ENCODE measurements around the gene FAM53B.

DNA sequence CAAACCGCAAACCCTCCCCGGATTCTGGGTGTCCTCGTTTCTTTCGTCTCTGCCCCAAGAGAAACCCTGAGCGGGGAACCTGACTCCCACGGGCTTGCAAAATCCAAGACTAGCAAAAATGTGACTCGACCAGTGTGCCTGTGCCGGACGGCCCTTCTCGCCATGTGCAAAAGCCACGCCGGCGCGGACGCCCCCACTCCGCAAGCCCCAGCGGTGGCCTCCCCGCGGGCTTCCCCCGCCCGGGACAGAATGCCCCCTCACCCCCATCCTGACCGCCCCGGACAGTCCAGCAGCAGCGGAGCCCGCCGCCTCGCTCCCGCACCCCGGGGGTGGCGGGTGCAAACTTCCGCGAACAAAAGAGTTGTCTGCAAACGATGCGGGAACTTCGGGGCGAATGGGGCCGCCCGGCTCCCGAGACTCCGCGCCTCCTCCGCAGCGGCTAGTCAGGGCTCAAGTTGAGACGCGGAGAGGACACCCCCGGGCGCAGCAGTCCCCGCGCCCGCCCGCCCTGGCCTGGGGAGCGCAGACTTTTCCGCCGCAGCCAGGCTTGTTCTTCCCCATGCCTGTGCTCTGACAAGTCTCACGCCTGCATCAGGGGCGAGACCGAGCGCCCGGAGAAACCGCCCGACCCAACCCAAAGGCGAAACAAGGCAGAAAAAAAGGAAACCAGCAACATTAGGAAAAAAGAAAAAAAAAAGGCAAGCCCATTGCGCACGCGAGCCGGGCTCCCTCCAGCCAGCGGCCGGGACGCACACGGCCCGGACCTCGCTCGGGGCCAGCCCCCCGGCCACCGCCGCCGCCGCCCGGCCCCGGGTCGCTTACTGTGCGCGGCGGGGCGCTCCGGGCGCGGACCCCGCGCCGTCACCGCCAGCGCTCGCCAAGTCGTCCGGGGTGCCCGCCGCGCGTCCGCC lies 732 bp downstream of the FAM53B start:
- TF ChIP-seq, protein P1, sequence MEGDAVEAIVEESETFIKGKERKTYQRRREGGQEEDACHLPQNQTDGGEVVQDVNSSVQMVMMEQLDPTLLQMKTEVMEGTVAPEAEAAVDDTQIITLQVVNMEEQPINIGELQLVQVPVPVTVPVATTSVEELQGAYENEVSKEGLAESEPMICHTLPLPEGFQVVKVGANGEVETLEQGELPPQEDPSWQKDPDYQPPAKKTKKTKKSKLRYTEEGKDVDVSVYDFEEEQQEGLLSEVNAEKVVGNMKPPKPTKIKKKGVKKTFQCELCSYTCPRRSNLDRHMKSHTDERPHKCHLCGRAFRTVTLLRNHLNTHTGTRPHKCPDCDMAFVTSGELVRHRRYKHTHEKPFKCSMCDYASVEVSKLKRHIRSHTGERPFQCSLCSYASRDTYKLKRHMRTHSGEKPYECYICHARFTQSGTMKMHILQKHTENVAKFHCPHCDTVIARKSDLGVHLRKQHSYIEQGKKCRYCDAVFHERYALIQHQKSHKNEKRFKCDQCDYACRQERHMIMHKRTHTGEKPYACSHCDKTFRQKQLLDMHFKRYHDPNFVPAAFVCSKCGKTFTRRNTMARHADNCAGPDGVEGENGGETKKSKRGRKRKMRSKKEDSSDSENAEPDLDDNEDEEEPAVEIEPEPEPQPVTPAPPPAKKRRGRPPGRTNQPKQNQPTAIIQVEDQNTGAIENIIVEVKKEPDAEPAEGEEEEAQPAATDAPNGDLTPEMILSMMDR (IDR thresholded peaks at IDR 0.05 in 4 of 5, conservative IDR thresholded peaks at IDR 0.05 in 1 of 5) = no peak
- TF ChIP-seq POLR2A (IDR thresholded peaks at IDR 0.05) = peak in 1 of 2 donors; percentile 24

Measured in gastrocnemius medialis (tissue), 4 donors.